Activated naive CD8-positive, alpha-beta T cell treated with anti-CD3 and anti-CD28 coated beads for 36 hours (primary cell): ENCODE measurements around the gene FDX1. TPM values are rescaled to one million over a fixed set of nuclear protein-coding genes. Genes with fewer than 3 reads are reported as not detected.

Experiments
- DNase-seq: peaks from one replicate; pipeline ENCODE4 v3.0.0; 2021
- H3K27ac Mint-ChIP-seq: one replicate; pipeline ENCODE4 v1.8.0; 2022; ENCODE audit warnings: mild to moderate bottlenecking, moderate library complexity, mixed read lengths
- H3K27me3 Mint-ChIP-seq: one replicate; pipeline ENCODE4 v1.8.0; 2022; ENCODE audit warnings: mild to moderate bottlenecking, mixed read lengths
- H3K36me3 Mint-ChIP-seq: one replicate; pipeline ENCODE4 v1.8.0; 2021; ENCODE audit warnings: mild to moderate bottlenecking, mixed read lengths
- H3K4me1 Mint-ChIP-seq: one replicate; pipeline ENCODE4 v1.8.0; 2021; ENCODE audit warnings: mixed read lengths
- H3K4me3 Mint-ChIP-seq: one replicate; pipeline ENCODE4 v1.8.0; 2022; ENCODE audit warnings: mild to moderate bottlenecking, moderate library complexity, mixed read lengths
- H3K9me3 Mint-ChIP-seq: one replicate; pipeline ENCODE4 v1.8.0; 2022; ENCODE audit warnings: mixed read lengths
- total RNA-seq, 2 experiments: library from RNA; stranded (reverse); gene quantifications; one replicate each; pipeline ENCODE4 v1.2.3, GENCODE V29; 2021

Gene FDX1
- total RNA-seq, 2 experiments from 2014 or later, result 18.2 to 19.2 TPM

GRCh38 chr11:110471371-110471770 is 41.6 kb downstream of the FDX1 start:
- no peak overlapping the region for H3K27ac Mint-ChIP-seq
- H3K4me3 Mint-ChIP-seq, result no peak overlapping the region

GRCh38 chr11:110472858-110473257 is 43.1 kb downstream of the FDX1 start:
- peaks cover 2% of the 10 kb centered on the region for H3K4me1 Mint-ChIP-seq
- H3K27me3 Mint-ChIP-seq, result no peaks in the 10 kb centered on the region
- H3K27ac Mint-ChIP-seq, result no peak overlapping the region
- no peaks in the 10 kb centered on the region for H3K9me3 Mint-ChIP-seq
- H3K36me3 Mint-ChIP-seq, result peaks cover 9% of the 10 kb centered on the region
- no peak for DNase-seq
- no peak overlapping the region for H3K4me3 Mint-ChIP-seq

More at GRCh38 chr11:110471371-110471770, 41.6 kb downstream of the FDX1 start:
- H3K36me3 Mint-ChIP-seq, result peaks cover 9% of the 10 kb centered on the region
- peaks cover 2% of the 10 kb centered on the region for H3K4me1 Mint-ChIP-seq
- no peaks in the 10 kb centered on the region for H3K27me3 Mint-ChIP-seq
- no peak for DNase-seq
- H3K9me3 Mint-ChIP-seq, result no peaks in the 10 kb centered on the region

DNA sequence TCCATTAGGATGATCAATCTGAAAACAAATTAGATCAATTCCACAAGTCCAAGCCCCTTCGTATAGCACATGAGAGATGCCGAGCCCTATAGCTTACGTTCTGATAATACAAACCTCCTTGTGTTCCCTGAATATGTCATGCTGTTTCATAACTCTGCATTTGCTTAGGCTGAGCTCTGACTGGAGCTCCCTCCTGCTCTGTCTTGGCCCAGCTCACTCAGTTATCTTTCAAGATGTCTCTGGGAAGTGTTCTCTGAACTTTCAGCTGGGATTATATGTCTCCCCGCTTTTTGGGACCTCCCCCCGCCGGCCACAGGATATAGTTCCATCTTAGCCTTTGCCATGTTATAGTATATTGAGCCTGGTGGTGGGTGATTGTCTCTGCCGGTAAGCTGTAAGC is 44.0 kb downstream of the FDX1 start:
- Mint-ChIP-seq H3K9me3 (no peaks in the 10 kb centered on the region), H3K4me1 (peaks cover 2% of the 10 kb centered on the region), H3K36me3 (peaks cover 9% of the 10 kb centered on the region), H3K27ac (no peak overlapping the region), H3K27me3 (no peaks in the 10 kb centered on the region), H3K4me3 (no peak overlapping the region)
- DNase-seq, result no peak

- no peak for DNase-seq
- Mint-ChIP-seq H3K36me3 (peaks cover 6% of the 10 kb centered on the region), H3K27me3 (no peaks in the 10 kb centered on the region), H3K9me3 (no peaks in the 10 kb centered on the region), H3K27ac (no peak overlapping the region), H3K4me3 (no peak overlapping the region), H3K4me1 (peaks cover 2% of the 10 kb centered on the region)
Measured at GRCh38 chr11:110474578-110474977, 44.8 kb downstream of the FDX1 start.

GRCh38 chr11:110475671-110476070 is 45.9 kb downstream of the FDX1 start:
- Mint-ChIP-seq H3K27me3 (no peaks in the 10 kb centered on the region), H3K4me1 (no peaks in the 10 kb centered on the region), H3K4me3 (no peak overlapping the region), H3K27ac (no peak overlapping the region), H3K36me3 (no peaks in the 10 kb centered on the region), H3K9me3 (no peaks in the 10 kb centered on the region)
- DNase-seq, result no peak

- no peak for DNase-seq
- Mint-ChIP-seq H3K27me3 (no peaks in the 10 kb centered on the region), H3K27ac (no peak overlapping the region), H3K36me3 (no peaks in the 10 kb centered on the region), H3K9me3 (no peaks in the 10 kb centered on the region), H3K4me3 (no peak overlapping the region), H3K4me1 (no peaks in the 10 kb centered on the region)
Measured at GRCh38 chr11:110478410-110478809, 48.7 kb downstream of the FDX1 start.

DNA sequence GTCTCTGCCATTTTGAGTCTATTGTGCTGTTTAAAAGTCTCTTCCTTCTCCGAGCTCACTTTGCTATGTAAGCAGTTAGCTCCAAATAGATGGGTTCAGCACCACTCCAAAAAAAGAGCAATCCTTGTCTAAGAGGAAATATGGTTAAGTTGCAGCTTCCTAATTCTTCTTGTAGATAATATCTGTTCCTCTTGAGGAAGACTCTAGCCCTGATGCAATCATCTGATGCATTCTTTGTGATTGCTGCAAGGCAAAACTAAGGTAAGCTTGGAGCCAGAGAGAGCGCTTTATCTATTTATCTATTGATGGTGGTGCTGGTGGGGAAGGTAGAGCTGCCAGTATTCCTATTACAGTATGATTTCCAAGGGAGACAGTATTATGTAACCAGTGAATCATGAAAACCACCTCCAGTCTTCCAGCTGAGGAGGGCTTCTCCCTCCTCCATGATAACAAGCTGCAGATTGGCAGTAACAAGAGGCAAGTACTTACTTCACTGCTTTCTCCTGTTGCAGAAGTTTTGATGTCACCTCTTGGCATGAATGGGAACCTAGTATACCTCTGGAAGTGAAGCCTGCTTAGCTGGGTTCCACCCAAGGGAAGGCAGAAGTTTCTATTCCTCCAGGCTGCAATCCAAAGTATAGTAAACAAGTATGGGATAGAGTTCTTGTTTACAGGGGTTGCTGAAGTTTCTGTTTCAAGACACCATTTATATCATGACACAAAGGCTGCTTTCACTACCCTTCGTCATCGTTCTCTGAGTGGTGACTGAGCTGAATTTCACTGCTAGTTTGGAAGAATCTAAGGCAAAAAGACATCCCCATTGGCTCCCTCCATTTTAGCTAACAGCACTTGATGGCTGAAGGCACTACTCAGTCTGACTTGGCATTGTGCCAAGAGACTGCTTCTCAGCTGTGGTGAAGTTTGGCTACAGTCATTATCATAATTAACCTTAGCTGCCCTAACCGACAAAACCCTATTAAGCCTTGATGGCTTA is 49.7 kb downstream of the FDX1 start:
- Mint-ChIP-seq H3K9me3 (no peaks in the 10 kb centered on the region), H3K27me3 (no peaks in the 10 kb centered on the region)
- DNase-seq, result no peak

DNA sequence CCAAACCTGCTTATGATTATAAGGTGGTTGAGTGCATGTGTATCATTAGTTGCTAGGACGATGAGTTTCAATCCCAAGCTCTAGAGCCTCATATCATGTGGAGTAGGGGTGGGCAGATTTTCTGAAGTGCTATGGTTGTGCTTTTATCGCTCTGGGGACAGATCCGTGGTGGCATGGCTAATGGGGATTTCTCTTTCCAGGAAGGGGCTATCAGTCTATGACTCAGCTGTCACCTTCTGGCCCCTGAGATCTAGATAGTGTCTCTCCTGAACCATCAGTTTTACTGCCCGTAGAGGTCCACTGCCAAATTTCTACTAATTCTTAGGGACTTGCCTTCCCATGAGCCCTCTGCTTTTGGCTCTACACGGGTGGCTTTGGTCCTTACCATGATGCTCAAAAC is 51.8 kb downstream of the FDX1 start:
- Mint-ChIP-seq H3K9me3 (no peaks in the 10 kb centered on the region), H3K36me3 (no peaks in the 10 kb centered on the region), H3K4me1 (no peaks in the 10 kb centered on the region), H3K27ac (no peak overlapping the region), H3K27me3 (no peaks in the 10 kb centered on the region), H3K4me3 (no peak overlapping the region)
- DNase-seq, result no peak

More for the DNA sequence above, 49.7 kb downstream of the FDX1 start:
- Mint-ChIP-seq H3K4me3 (no peak overlapping the region), H3K4me1 (no peaks in the 10 kb centered on the region), H3K27ac (no peak overlapping the region), H3K36me3 (no peaks in the 10 kb centered on the region)

- H3K36me3 Mint-ChIP-seq, result no peaks in the 10 kb centered on the region
- no peak overlapping the region for H3K4me3 Mint-ChIP-seq
- no peak for DNase-seq
- H3K27me3 Mint-ChIP-seq, result no peaks in the 10 kb centered on the region
- H3K27ac Mint-ChIP-seq, result no peak overlapping the region
- H3K9me3 Mint-ChIP-seq, result no peaks in the 10 kb centered on the region
- no peaks in the 10 kb centered on the region for H3K4me1 Mint-ChIP-seq
Measured at GRCh38 chr11:110486156-110486555, 56.4 kb downstream of the FDX1 start.

GRCh38 chr11:110488446-110488845 is 58.7 kb downstream of the FDX1 start:
- Mint-ChIP-seq H3K4me1 (no peaks in the 10 kb centered on the region), H3K9me3 (peaks cover 1% of the 10 kb centered on the region), H3K27me3 (peaks cover 2% of the 10 kb centered on the region), H3K36me3 (no peaks in the 10 kb centered on the region), H3K27ac (no peak overlapping the region), H3K4me3 (no peak overlapping the region)
- no peak for DNase-seq

GRCh38 chr11:110490886-110491285 is 61.1 kb downstream of the FDX1 start:
- Mint-ChIP-seq H3K36me3 (peaks cover 3% of the 10 kb centered on the region), H3K27ac (no peak overlapping the region), H3K4me1 (no peaks in the 10 kb centered on the region), H3K9me3 (peaks cover 1% of the 10 kb centered on the region), H3K4me3 (no peak overlapping the region), H3K27me3 (peaks cover 5% of the 10 kb centered on the region)
- DNase-seq, result no peak

- peaks cover 3% of the 10 kb centered on the region for H3K36me3 Mint-ChIP-seq
- no peaks in the 10 kb centered on the region for H3K4me1 Mint-ChIP-seq
- H3K9me3 Mint-ChIP-seq, result peaks cover 1% of the 10 kb centered on the region
- no peak overlapping the region for H3K4me3 Mint-ChIP-seq
- no peak overlapping the region for H3K27ac Mint-ChIP-seq
- no peak for DNase-seq
- peaks cover 5% of the 10 kb centered on the region for H3K27me3 Mint-ChIP-seq
Measured at GRCh38 chr11:110491577-110492320, 62.0 kb downstream of the FDX1 start.

DNA sequence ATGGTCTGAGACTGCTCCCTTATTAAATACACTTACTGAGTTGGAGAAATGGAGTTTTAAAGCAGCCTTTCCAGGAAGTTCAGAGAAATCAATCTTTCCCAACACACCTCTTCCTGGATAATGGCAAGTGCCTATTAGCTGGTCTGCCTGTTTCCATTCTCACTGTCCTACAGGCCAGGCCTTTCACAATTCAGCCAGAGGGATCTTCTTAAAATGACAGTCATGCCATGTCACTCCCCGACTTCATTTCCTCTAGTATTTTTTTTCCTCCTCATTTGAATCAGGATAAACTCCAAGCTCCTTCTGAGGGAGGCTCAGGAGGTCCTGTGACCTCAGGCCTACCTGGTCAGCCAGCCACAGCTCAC is 62.6 kb downstream of the FDX1 start:
- no peaks in the 10 kb centered on the region for H3K4me1 Mint-ChIP-seq
- H3K36me3 Mint-ChIP-seq, result peaks cover 3% of the 10 kb centered on the region
- H3K27ac Mint-ChIP-seq, result no peak overlapping the region
- no peak overlapping the region for H3K4me3 Mint-ChIP-seq
- peaks cover 1% of the 10 kb centered on the region for H3K9me3 Mint-ChIP-seq
- H3K27me3 Mint-ChIP-seq, result peaks cover 5% of the 10 kb centered on the region
- no peak for DNase-seq

DNA sequence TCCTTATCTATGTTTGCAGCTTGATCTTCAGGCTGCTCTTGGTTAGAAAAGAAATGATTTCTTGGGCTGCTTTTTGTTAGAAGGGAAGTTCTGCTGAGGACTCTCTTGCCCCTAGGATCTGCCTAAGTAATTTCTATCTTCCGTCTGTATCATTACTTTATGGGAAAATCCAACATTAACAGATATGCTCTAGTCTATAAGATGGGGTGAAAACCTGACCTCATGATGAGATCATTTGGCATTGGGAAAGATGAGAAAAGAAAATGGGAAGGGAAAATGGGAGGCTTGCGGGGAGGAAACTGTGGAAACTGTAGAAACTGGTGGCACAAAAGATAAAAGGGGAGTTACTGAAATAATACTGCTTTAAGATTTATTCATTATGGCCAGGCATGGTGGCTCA is 63.6 kb downstream of the FDX1 start:
- Mint-ChIP-seq H3K27ac (no peak overlapping the region), H3K4me1 (no peaks in the 10 kb centered on the region), H3K27me3 (peaks cover 5% of the 10 kb centered on the region), H3K9me3 (peaks cover 1% of the 10 kb centered on the region), H3K4me3 (no peak overlapping the region), H3K36me3 (peaks cover 3% of the 10 kb centered on the region)
- DNase-seq, result no peak

DNA sequence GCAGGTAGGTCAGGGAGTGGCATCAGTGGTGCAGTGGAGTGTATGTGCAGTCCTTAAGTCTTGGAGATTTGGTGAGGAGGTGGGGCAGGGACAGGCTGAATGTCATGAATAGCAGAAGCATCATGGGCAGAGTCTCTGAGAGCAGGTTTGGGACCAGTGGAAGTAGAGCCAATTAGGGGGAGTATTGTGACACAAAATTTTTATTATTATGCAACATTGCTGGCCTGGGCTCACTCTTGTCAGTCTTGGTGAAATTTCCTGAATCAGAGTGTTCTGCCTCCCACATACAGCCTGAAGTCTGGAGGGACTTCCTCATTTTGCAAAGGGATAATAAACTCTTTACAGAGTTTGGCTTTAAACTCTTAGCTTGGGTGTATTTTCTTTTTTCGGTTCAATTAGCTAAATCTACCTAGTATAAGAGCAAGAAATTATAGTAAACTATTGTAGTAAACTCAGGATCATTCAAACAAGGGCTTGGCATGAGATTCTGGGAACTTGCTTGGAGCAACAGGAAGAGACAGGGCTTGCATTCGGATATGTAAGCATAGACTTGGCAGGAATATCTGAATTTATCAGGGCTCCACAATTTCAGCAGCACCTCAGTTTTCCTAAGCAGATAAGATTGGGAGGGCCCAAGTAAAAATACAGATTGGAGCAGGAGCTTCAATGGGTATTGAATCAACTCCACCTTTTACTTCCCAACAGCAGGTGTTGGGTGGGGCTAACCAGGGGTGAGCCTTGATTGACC is 67.7 kb downstream of the FDX1 start:
- H3K27me3 Mint-ChIP-seq, result peaks cover 10% of the 10 kb centered on the region

More for the DNA sequence above, 67.7 kb downstream of the FDX1 start:
- H3K4me1 Mint-ChIP-seq, result no peaks in the 10 kb centered on the region
- no peak overlapping the region for H3K27ac Mint-ChIP-seq
- peaks cover 1% of the 10 kb centered on the region for H3K9me3 Mint-ChIP-seq
- DNase-seq, result no peak
- peaks cover 3% of the 10 kb centered on the region for H3K36me3 Mint-ChIP-seq
- H3K4me3 Mint-ChIP-seq, result no peak overlapping the region
